Measurements from ENCODE around the gene ZNF687. TPM values are rescaled to one million over a fixed set of nuclear protein-coding genes. Genes with fewer than 3 reads are reported as not detected.

Gene ZNF687
- polyA plus RNA-seq = 1 to 10 TPM; 4.9 to 10.0 (median 7.5) TPM

DNA sequence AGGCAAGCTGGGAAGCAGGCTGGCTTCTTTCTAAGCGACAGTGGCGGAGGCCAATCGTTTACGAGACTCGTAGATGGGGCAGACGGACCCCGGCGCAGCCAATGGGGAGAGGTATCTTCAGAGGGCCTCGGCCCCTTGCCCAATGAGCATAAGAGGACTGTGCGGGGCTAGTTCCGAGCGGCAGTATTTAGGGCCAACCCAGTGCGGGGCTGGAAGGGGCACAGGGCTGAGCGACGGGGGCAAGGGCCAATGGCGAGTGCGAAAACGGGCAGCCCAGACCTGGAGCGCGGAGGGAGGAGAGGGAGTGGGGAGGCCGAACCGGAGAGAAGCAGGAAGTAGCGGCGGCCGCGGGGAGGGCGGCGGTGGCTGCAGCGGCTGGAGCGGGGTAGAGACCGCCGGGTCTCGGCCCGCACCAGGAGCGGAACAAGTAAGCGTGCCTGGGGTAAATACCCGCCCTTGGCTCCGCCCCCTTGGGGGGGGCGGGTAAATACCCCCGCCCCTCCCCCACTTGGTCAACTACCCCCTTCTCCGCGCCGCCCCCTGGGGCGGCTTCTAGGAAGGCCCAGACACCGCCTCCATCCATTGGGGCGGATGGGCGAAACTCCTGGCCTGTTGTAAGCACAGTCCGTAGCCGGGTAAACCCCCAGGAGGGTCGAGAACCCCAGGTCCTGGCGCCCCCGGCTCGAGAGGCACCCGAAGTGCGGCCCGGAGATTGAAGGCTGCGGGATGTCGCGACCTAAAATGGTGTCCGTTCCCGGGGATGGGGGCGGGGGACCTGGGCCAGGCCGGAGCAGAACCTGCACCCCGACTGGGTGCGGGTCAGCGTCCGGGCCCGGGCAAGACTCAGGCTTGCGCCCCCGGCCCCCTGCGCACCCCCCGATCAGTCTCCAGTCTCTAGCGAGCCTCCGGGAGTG, at the start of gene ZNF687:
Gene ZNF687, plus strand, starts transcription at position 331 of the 914 bp plus-strand sequence. CDS start 3,993 bp downstream, outside the sequence.
- 0% methylated on average over 65 to 74 of the region's 74 CpGs for WGBS, 3 donors
- H3K27ac ChIP-seq (ENCODE audit: low read depth, low read length) = peak within 1 kb of the TSS; percentile 90

DNA sequence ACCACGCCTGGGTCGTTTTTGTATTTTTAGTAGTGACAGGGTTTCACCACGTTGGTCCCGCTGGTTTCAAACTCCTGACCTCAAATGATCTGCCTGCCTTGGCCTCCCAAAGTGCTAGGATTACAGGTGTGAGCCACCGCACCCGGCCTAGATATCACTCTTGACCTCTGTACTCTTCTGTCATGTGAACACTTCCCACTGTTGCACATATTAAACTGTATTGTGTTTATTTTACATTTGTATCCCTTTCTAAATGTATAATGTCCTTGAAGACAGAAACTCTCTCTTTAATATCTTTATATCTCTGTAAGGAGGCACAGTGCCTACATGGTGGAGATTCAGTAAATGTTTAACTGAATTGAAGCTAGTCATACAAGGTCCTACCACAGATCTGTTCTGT, 46.9 kb upstream of the ZNF687 start:
- H3K27ac ChIP-seq (ENCODE audit: low read depth, low read length) = no peak overlapping the region
- WGBS, 3 donors = 90 to 95% (median 93%) methylated on average over 6 of the region's 6 CpGs

- 81 to 95% (median 83%) methylated on average over 4 of the region's 4 CpGs for WGBS, 3 donors
- no peak overlapping the region for H3K27ac ChIP-seq (ENCODE audit: low read depth, low read length)
These were observed 44.2 kb upstream of the ZNF687 start for GRCh38 chr1:151237678-151238466.

GRCh38 chr1:151238467-151238739, 43.7 kb upstream of the ZNF687 start:
- no peak overlapping the region for H3K27ac ChIP-seq (ENCODE audit: low read depth, low read length)
- 50 to 73% (median 54%) methylated on average over 1 of the region's 1 CpG for WGBS, 3 donors

DNA sequence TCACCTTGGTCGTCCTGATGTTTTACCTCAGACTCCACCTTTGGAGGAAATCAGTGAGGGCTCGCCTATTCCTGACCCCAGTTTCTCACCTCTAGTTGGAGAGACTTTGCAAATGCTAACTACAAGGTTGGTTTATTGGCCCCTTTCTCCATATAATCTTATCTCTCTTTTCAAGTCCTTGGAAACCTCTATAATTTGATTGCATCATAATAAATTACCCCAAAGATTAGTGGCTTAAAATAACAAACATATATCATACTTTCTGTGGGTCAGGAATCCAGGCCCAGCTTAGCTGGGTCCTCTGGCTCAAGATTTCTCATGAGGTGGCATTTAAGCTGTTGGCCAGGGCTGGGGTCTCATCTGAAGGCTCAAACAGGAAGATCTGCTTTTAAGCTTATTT, 39.7 kb upstream of the ZNF687 start:
- WGBS, 3 donors = 93 to 99% (median 98%) methylated on average over 2 of the region's 2 CpGs
- no peak overlapping the region for H3K27ac ChIP-seq (ENCODE audit: low read depth, low read length)

GRCh38 chr1:151243683-151244216, 38.3 kb upstream of the ZNF687 start:
- H3K27ac ChIP-seq (ENCODE audit: low read depth, low read length) = no peak overlapping the region
- 81 to 87% (median 84%) methylated on average over 5 of the region's 5 CpGs for WGBS, 3 donors

DNA sequence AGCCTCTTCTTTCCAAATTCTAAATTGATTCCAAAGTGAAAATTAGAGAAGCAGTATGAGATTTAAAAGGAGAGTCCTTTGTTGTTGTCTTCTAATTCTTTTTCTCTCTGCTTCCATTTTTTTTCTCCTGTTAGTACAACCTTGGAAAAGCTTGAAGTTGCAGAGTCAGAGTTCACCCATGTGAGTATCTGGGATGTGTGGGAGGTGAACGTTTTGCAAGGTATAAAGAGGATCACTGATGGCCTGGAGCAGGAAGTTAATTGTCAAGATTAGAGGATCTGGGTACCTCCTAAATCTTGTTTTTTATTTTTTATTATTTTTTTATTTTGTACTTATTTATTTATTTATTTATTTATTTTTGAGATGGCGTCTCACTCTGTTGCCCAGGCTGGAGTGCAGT, 35.3 kb upstream of the ZNF687 start:
- WGBS, 3 donors = 78 to 90% (median 88%) methylated on average over 2 of the region's 2 CpGs
- H3K27ac ChIP-seq (ENCODE audit: low read depth, low read length) = no peak overlapping the region

DNA sequence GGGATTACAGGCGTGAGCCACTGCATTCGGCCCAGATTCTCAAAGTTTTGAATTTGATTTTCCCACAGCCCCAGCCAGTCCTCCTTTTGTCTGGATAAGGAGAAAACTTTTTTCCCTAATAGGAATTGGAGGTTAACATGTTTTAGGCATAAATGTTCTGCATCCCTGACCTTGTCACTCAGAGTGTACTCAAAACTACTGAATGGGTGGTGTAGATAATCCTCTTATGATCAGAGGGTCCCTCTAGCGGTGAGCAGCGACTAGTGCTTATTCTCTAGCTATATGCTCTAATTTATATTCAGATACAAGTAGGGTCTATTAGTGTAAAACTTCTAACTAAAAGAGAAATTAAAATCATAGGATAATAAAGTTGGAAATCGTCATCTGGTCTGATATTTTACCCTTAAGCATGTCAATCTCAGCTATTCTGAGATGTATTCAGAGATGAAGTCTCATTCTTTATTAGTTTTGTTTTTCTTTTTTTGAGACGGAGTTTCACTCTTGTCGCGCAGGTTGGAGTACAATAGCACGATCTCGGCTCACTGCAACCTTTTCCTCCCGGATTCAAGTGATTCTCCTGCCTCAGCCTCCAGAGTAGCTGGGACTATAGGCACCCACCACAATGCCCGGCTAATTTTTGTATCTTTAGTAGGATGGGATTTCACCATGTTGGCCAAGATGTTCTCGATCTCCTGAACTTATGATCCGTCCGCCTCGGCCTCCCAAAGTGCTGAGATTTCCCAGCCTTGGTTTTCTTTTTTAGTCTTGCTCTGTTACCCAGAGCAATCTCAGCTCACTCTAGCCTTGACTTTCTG, 30.2 kb upstream of the ZNF687 start:
- WGBS, 3 donors = 56 to 67% (median 62%) methylated on average over 16 of the region's 16 CpGs
- no peak overlapping the region for H3K27ac ChIP-seq (ENCODE audit: low read depth, low read length)

DNA sequence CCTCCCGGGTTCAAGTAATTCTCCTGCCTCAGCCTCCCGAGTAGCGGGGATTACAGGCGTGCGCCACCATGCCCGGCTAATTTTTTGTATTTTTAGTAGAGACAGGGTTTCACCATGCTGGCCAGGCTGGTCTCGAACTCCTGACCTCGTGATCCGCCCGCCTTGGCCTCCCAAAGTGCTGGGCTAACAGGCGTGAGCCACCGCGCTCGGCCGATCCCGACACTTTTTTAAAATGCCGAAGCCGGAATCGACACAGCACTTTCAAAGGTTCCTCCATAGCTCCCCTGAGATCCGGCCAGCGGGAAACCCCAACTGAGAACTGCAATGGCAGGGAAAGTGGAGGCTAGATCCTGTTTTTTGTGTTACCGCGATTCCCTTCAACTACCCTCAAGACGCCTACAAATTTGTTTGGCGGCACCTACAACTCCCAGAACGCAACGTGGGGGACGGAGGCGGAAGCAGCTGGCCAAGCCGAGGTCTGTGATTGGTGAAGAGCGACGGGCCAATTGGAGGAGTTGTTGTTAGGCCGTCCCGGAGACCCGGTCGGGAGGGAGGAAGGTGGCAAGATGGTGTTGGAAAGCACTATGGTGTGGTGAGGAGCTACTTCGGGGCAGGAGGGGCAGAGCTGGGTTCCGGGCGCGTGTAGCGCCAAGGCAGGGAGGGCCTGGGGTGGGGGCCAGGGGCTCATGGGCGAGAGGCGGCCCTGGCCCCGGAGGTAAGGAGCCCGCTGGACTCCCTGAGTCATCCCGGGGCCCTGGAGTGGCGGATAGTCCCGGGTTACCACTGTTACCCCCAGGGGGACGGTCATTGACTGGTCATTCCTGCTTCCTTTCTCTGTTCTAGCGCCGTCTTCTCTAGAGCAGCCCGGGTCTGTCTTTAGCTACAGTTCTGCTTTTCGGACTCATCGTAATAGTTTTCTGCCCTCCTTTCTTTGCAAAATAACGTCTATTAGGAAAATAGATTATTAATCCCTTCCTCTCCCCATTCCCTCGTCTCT, 27.6 kb upstream of the ZNF687 start, which contains the start of gene PSMD4:
Gene PSMD4, plus strand, starts transcription at position 518 of the 997 bp plus-strand sequence. Its CDS starts 49 bp downstream, at position 567.
- peak within 1 kb of the TSS; percentile 58 for H3K27ac ChIP-seq (ENCODE audit: low read depth, low read length)
- 7 to 11% (median 10%) methylated on average over 56 of the region's 56 CpGs for WGBS, 3 donors

GRCh38 chr1:151255381-151255780, 26.7 kb upstream of the ZNF687 start:
- 15 to 42% (median 39%) methylated on average over 10 of the region's 10 CpGs for WGBS, 3 donors
- H3K27ac ChIP-seq (ENCODE audit: low read depth, low read length) = no peak overlapping the region

DNA sequence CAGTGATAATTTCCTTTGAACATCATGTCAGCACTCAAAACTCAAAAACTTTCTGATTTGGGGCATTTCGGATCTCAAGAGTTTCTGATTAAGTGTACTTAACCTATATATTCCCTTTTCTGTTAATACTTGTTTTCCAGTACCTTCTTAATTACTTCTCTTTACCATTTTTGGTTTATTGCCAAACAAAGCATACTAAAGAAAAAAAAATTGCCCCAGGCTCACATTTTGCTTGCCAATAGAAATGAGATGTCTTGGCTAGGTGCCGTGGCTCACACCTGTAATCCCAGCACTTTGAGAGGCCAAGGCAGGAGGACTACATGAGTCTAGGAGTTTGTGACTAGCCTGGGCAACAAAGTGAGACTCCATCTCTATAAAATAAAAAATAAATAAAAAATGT, 22.7 kb upstream of the ZNF687 start:
- no peak overlapping the region for H3K27ac ChIP-seq (ENCODE audit: low read depth, low read length)
- WGBS, 3 donors = 86 to 97% (median 95%) methylated on average over 2 of the region's 2 CpGs

DNA sequence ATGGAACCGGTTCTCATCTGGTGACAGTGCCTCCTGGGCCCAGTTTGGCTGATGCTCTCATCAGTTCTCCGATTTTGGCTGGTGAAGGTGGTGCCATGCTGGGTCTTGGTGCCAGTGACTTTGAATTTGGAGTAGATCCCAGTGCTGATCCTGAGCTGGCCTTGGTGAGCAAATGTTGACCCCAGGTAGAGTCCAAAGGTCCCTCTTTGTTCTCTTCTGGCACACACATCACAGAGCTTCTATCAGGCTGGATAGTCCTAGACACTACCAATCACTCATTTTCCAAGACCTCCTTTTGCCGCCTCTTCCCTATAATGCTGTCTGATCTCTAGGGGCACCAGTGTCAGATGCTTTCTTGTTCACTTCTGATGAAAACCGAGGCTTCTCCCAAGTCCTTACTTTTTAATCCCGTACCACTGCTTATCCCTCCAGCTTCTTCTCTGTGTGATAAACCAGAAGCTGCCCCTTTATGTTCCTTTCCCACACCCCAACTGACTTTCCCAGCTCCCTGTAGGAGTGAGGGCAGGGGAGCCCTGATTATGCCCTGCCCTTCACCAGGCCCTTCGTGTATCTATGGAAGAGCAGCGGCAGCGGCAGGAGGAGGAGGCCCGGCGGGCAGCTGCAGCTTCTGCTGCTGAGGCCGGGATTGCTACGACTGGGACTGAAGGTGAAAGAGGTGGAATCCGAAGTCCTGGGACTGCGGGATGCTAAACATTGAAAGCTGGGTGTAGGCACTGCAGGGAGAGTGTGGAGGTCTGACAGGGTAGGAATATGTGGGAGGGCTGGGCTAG, 16.5 kb upstream of the ZNF687 start:
- 82 to 92% (median 84%) methylated on average over 14 of the region's 14 CpGs for WGBS, 3 donors
- no peak overlapping the region for H3K27ac ChIP-seq (ENCODE audit: low read depth, low read length)

- WGBS, 3 donors = 89 to 100% (median 96%) methylated on average over 2 to 3 of the region's 3 CpGs
These were observed 15.8 kb upstream of the ZNF687 start for GRCh38 chr1:151266315-151266714.

GRCh38 chr1:151266821-151267220, 15.3 kb upstream of the ZNF687 start:
- H3K27ac ChIP-seq (ENCODE audit: low read depth, low read length) = no peak overlapping the region
- WGBS, 3 donors = 72 to 84% (median 77%) methylated on average over 8 of the region's 8 CpGs

More at GRCh38 chr1:151266315-151266714, 15.8 kb upstream of the ZNF687 start:
- H3K27ac ChIP-seq (ENCODE audit: low read depth, low read length) = no peak overlapping the region

DNA sequence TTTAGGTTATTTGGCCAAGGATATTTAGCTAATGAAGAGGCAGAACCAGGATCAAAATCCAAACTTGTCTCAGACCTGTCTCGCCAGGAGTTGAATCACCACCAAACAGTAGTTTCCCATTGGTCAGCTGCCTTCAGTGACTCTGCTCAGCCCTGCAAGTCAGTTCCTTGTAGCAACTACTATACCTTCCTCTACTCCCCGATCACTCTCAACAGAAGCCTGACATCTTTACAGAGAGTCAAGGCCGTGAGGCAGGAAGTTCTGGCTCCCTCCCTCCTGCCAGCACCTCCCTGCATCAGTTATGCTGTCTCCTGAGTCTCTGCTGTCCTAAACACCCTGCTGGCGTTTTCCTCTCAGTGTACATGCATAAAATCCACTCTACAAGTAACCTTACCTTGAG, 14.3 kb upstream of the ZNF687 start:
- H3K27ac ChIP-seq (ENCODE audit: low read depth, low read length) = no peak overlapping the region
- 67 to 79% (median 70%) methylated on average over 4 of the region's 4 CpGs for WGBS, 3 donors

- WGBS, 3 donors = 81 to 89% (median 86%) methylated on average over 3 of the region's 3 CpGs
- no peak overlapping the region for H3K27ac ChIP-seq (ENCODE audit: low read depth, low read length)
These were observed 8.1 kb upstream of the ZNF687 start for GRCh38 chr1:151273924-151274466.
